SK-N-SH (cell line): ENCODE measurements around the gene RNU1-2. TPM values are rescaled to one million over a fixed set of nuclear protein-coding genes. Genes with fewer than 3 reads are reported as not detected.
A peak's percentile ranks its signal among the peaks of the same experiment; 100 is the strongest.

Source experiments
- CTCF ChIA-PET: fragments of 300-600, 350-600 bp; formaldehyde crosslinking; extraction: SDS; loops from one replicate; lab custom pipeline; 2021; lab: Yijun Ruan, JAX
- POLR2A ChIA-PET: fragments of 350-600 bp; sonication (Branson Sonifier 250); formaldehyde crosslinking; extraction: SDS; loops from one replicate; lab custom pipeline; 2020; ENCODE audit warnings: antibody characterized with exemption, inconsistent platforms; lab: Yijun Ruan, JAX
- DNase-seq: peaks from one replicate; pipeline ENCODE4 v3.0.0; 2012
- H2AFZ ChIP-seq: fragments of 200-600 bp; sonication (generic); 2 replicates; pipeline ENCODE4 v1.8.1; 2016; ENCODE audit warnings: antibody characterized with exemption, mild to moderate bottlenecking, low read depth
- H3F3A ChIP-seq: fragments of 200-600 bp; sonication (generic); replicated peaks from 2 replicates; pipeline ENCODE3; 2016; ENCODE audit warnings: antibody characterized with exemption, mild to moderate bottlenecking; ENCODE audit not compliant: insufficient read depth
- H3K27ac ChIP-seq, 2 experiments: fragments of 200-500 bp in 1 of 2; fragments of 200-600 bp in 1 of 2; sonication (Bioruptor generic) in 1 of 2; sonication (generic), shearing (Covaris generic) in 1 of 2; 2 replicates each; pipeline versions ENCODE4 v1.5.1 to v1.6.1; 2014 to 2016; ENCODE audit warnings: low read depth in 2 of 2, inconsistent platforms in 1 of 2, low read length in 1 of 2, mild to moderate bottlenecking in 1 of 2, mixed read lengths in 1 of 2
- H3K27me3 ChIP-seq: fragments of 200-600 bp; sonication (generic), shearing (Covaris generic); 2 replicates; pipeline ENCODE4 v1.6.1; 2016; ENCODE audit warnings: mixed run types; ENCODE audit not compliant: insufficient read depth
- H3K36me3 ChIP-seq, 2 experiments: fragments of 200-500 bp in 1 of 2; fragments of 200-600 bp in 1 of 2; sonication (Bioruptor generic) in 1 of 2; sonication (generic) in 1 of 2; replicated peaks in 1 of 2; 2 replicates each; pipeline versions ENCODE3 to v1.5.1; 2014 to 2016; ENCODE audit warnings: low read length in 1 of 2, mild to moderate bottlenecking in 1 of 2; ENCODE audit not compliant: insufficient read depth in 2 of 2, control insufficient read depth in 1 of 2
- H3K4me1 ChIP-seq, 2 experiments: fragments of 200-500 bp in 1 of 2; fragments of 200-600 bp in 1 of 2; sonication (Bioruptor generic) in 1 of 2; sonication (generic), shearing (Covaris generic) in 1 of 2; 2 replicates each; pipeline versions ENCODE4 v1.5.1 to v1.6.1; 2014 to 2016; ENCODE audit warnings: low read depth in 1 of 2, low read length in 1 of 2, mixed run types in 1 of 2; ENCODE audit not compliant: insufficient read depth in 2 of 2, control insufficient read depth in 1 of 2
- H3K4me2 ChIP-seq: fragments of 200-600 bp; sonication (generic), shearing (Covaris generic); 2 replicates; pipeline ENCODE4 v1.6.1; 2017; ENCODE audit warnings: mixed run types
- H3K4me3 ChIP-seq, 2 experiments: fragments of 200-500 bp in 1 of 2; fragments of 200-600 bp in 1 of 2; sonication (Bioruptor generic) in 1 of 2; sonication (generic), shearing (Covaris generic) in 1 of 2; 2 replicates each; pipeline versions ENCODE4 v1.5.1 to v1.8.1; 2014 to 2016; ENCODE audit warnings: low read depth in 2 of 2, inconsistent platforms in 1 of 2, low read length in 1 of 2, mild to moderate bottlenecking in 1 of 2, mixed read lengths in 1 of 2, moderate library complexity in 1 of 2
- H3K79me2 ChIP-seq: fragments of 200-600 bp; sonication (generic); 2 replicates; pipeline ENCODE4 v1.8.1; 2017; ENCODE audit warnings: mild to moderate bottlenecking; ENCODE audit not compliant: insufficient read depth
- H3K9ac ChIP-seq: fragments of 200-600 bp; sonication (generic); 2 replicates; pipeline ENCODE4 v1.6.1; 2017; ENCODE audit warnings: mixed run types
- H3K9me2 ChIP-seq: fragments of 200-600 bp; sonication (generic); 2 replicates; pipeline ENCODE4 v1.6.1; 2017; ENCODE audit warnings: mixed run types
- H3K9me3 ChIP-seq: fragments of 200-600 bp; sonication (generic); 2 replicates; pipeline ENCODE4 v1.6.1; 2017; ENCODE audit warnings: mixed run types, mild to moderate bottlenecking, moderate library complexity
- H4K20me1 ChIP-seq: fragments of 200-600 bp; sonication (generic); 2 replicates; pipeline ENCODE4 v1.6.1; 2017; ENCODE audit warnings: mild to moderate bottlenecking, mixed run types; ENCODE audit not compliant: insufficient read depth
- FOSL2 ChIP-seq: IDR thresholded peaks from 2 replicates; pipeline ENCODE4 v1.4.0; 2012; ENCODE audit warnings: low read depth, mild to moderate bottlenecking, moderate library complexity, borderline replicate concordance
- FOXJ3 ChIP-seq: sonication (generic); formaldehyde crosslinking; IDR thresholded peaks from 2 replicates; pipeline ENCODE4 v1.5.1; 2020; ENCODE audit warnings: mild to moderate bottlenecking, missing genetic modification reagents
- JUND ChIP-seq: IDR thresholded peaks from 2 replicates; pipeline ENCODE4 v1.4.0; 2012
- MAX ChIP-seq: IDR thresholded peaks from 2 replicates; pipeline ENCODE4 v1.4.0; 2012; ENCODE audit warnings: low read depth
- MEF2A ChIP-seq: IDR thresholded peaks from 2 replicates; pipeline ENCODE4 v1.4.0; 2012; ENCODE audit warnings: low read depth, borderline replicate concordance
- MXI1 ChIP-seq: IDR thresholded peaks from 2 replicates; pipeline ENCODE4 v1.6.1; 2012; ENCODE audit warnings: mild to moderate bottlenecking, low read depth, low read length, improper control_type of control experiment
- RCOR1 ChIP-seq: fragments of 150-350 bp; IDR thresholded peaks from 2 replicates; pipeline ENCODE4 v1.6.1; 2017; ENCODE audit warnings: antibody characterized with exemption, low read length
- RFX5 ChIP-seq: IDR thresholded peaks from 2 replicates; pipeline ENCODE4 v1.6.1; 2012; ENCODE audit warnings: mild to moderate bottlenecking, improper control_type of control experiment, low read length
- RXRA ChIP-seq: IDR thresholded peaks from 2 replicates; pipeline ENCODE4 v1.4.0; 2012; ENCODE audit warnings: low read depth, mild to moderate bottlenecking, borderline replicate concordance
- SIN3A ChIP-seq: IDR thresholded peaks from 2 replicates; pipeline ENCODE4 v1.6.1; 2012; ENCODE audit warnings: low read depth, mild to moderate bottlenecking, low read length, moderate library complexity, borderline replicate concordance
- TAF1 ChIP-seq: IDR thresholded peaks from 2 replicates; pipeline ENCODE4 v1.6.1; 2012; ENCODE audit warnings: low read depth, mild to moderate bottlenecking, low read length, moderate library complexity, borderline replicate concordance
- TCF12 ChIP-seq: IDR thresholded peaks from 2 replicates; pipeline ENCODE4 v1.4.0; 2012
- WGBS: methylation state at CpG from one replicate; pipeline ENCODE4 v1.1.6; 2017; ENCODE audit warnings: low lambda C conversion rate; 5-methylcytosine and 5-hydroxymethylcytosine counted together
- polyA plus RNA-seq, 3 experiments: library from polyadenylated mRNA; depleted of rRNA; stranded (reverse); fragments of >200 nt; gene quantifications; 2 replicates each; pipeline ENCODE4 v1.2.3, GENCODE V29; 2012
- TF ChIP-seq, protein P1 (sequence below): IDR thresholded peaks from 2 replicates; pipeline ENCODE4 v1.6.1; 2012; ENCODE audit warnings: mild to moderate bottlenecking, low read depth, low read length, moderate library complexity
- TF ChIP-seq, protein P2 (sequence below): IDR thresholded peaks from 2 replicates; pipeline ENCODE4; 2012

The RNU1-2 gene
- polyA plus RNA-seq, 1 of the 3 experiments (the other 2 are of a cell fraction): not detected

DNA sequence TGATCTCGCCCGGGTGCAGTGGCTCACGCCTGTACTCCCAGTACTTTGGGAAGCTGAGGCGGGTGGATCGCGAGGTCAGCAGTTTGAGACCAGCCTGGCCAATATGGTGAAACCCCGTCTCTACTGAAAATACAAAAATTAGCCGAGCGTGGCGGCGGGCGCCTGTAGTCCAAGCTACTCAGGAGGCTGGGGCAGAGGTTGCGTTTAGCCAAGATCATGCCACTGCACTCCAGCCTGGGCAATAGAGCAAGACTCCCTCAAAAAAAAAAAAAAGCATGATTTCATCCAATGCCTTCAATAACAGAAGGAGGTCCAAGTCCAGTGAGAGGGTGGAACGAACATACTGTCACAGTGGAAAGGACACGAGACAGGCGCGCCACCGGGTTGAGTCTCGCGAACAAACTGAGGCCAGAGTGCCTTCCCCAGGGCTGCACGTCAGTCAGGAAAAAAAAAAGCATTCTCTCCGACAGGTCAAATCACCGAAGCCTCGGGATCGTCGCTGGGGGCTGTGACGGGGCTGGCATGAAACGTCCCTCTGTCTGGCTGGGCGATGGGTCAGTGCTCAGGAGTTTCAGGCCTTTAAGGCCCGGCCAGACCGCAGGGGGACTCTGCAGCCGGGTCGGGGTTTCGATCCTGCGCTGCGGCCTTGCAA is 17.5 kb downstream of the RNU1-2 start:
- no peaks in the 10 kb centered on the region for H3K36me3 ChIP-seq
- CTCF ChIA-PET: no interaction called here
- WGBS: 57% methylated on average over 36 of the region's 36 CpGs
- POLR2A ChIA-PET: interaction anchor here (0.8 to 3.5 kb wide), 3 partner anchors 8 to 400 kb away, joined by 3 to 20 read pairs (median 4); no protein-coding TSS in a partner anchor
- peak overlapping the region; percentile 71 to 81 for H3K4me3 ChIP-seq
- peak overlapping the region; percentile 69 for H3K9ac ChIP-seq
- H3K4me2 ChIP-seq: peak overlapping the region; percentile 90
- peaks cover 9% of the 10 kb centered on the region for H3F3A ChIP-seq
- H2AFZ ChIP-seq: peak overlapping the region; percentile 93
- peaks cover 4 to 15% of the 10 kb centered on the region in 2 experiments; a peak in 2 of 4 replicates for H3K4me1 ChIP-seq
- no peaks in the 10 kb centered on the region for H3K9me3 ChIP-seq
- no peak for DNase-seq
- no peak; the same call in 1 of the 2 replicates for TF ChIP-seq RCOR1
- 0 out of 2 replicates have a peak, but pooled peaks have one; percentile 26 for TF ChIP-seq RFX5
- TF ChIP-seq, protein P1, sequence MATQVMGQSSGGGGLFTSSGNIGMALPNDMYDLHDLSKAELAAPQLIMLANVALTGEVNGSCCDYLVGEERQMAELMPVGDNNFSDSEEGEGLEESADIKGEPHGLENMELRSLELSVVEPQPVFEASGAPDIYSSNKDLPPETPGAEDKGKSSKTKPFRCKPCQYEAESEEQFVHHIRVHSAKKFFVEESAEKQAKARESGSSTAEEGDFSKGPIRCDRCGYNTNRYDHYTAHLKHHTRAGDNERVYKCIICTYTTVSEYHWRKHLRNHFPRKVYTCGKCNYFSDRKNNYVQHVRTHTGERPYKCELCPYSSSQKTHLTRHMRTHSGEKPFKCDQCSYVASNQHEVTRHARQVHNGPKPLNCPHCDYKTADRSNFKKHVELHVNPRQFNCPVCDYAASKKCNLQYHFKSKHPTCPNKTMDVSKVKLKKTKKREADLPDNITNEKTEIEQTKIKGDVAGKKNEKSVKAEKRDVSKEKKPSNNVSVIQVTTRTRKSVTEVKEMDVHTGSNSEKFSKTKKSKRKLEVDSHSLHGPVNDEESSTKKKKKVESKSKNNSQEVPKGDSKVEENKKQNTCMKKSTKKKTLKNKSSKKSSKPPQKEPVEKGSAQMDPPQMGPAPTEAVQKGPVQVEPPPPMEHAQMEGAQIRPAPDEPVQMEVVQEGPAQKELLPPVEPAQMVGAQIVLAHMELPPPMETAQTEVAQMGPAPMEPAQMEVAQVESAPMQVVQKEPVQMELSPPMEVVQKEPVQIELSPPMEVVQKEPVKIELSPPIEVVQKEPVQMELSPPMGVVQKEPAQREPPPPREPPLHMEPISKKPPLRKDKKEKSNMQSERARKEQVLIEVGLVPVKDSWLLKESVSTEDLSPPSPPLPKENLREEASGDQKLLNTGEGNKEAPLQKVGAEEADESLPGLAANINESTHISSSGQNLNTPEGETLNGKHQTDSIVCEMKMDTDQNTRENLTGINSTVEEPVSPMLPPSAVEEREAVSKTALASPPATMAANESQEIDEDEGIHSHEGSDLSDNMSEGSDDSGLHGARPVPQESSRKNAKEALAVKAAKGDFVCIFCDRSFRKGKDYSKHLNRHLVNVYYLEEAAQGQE: no peak
- no peak for TF ChIP-seq JUND
- 0 out of 2 replicates have a peak, but pooled peaks have one; percentile 33 for TF ChIP-seq FOXJ3 (CRISPR knock-in tag)
- no peaks in the 10 kb centered on the region for H3K9me2 ChIP-seq
- H3K27me3 ChIP-seq: no peaks in the 10 kb centered on the region
- H4K20me1 ChIP-seq: no peaks in the 10 kb centered on the region
- peak overlapping the region in 1 of 2 experiments; percentile 77; a peak in 1 of 4 replicates for H3K27ac ChIP-seq
- H3K79me2 ChIP-seq: peaks cover 3% of the 10 kb centered on the region; the same call in 1 of the 2 replicates

- Histone ChIP-seq H3K79me2 (peaks cover 3% of the 10 kb centered on the region; the same call in 1 of the 2 replicates), H3K9me2 (no peaks in the 10 kb centered on the region), H3K36me3 (no peaks in the 10 kb centered on the region), H3K27ac (peak overlapping the region in 1 of 2 experiments; percentile 86; a peak in 2 of 4 replicates), H3K4me3 (peak overlapping the region; percentile 81 to 87), H3F3A (peaks cover 9% of the 10 kb centered on the region), H3K4me1 (peaks cover 4 to 15% of the 10 kb centered on the region in 2 experiments; a peak in 2 of 4 replicates), H2AFZ (peak overlapping the region; percentile 93), H3K9me3 (no peaks in the 10 kb centered on the region), H4K20me1 (no peaks in the 10 kb centered on the region), H3K4me2 (peak overlapping the region; percentile 100), H3K9ac (peak overlapping the region; percentile 96), H3K27me3 (no peaks in the 10 kb centered on the region)
- ChIA-PET POLR2A (interaction anchor here (1.5 to 3.5 kb wide), 2 partner anchors 9 to 400 kb away, joined by 3 to 20 read pairs; no protein-coding TSS in a partner anchor), CTCF (interaction anchor here (1.8 to 2.0 kb wide), 2 partner anchors 34 to 47 kb away, joined by 5 to 6 read pairs; no protein-coding TSS in a partner anchor)
- peak; percentile 100 for DNase-seq
- 3% methylated on average over 20 of the region's 109 CpGs for WGBS
- TF ChIP-seq, protein P2, sequence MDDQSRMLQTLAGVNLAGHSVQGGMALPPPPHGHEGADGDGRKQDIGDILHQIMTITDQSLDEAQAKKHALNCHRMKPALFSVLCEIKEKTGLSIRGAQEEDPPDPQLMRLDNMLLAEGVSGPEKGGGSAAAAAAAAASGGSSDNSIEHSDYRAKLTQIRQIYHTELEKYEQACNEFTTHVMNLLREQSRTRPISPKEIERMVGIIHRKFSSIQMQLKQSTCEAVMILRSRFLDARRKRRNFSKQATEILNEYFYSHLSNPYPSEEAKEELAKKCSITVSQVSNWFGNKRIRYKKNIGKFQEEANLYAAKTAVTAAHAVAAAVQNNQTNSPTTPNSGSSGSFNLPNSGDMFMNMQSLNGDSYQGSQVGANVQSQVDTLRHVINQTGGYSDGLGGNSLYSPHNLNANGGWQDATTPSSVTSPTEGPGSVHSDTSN: no peak
- TF ChIP-seq MEF2A: no peak
- peak; percentile 27 for TF ChIP-seq MXI1
- TF ChIP-seq TAF1: peak; percentile 46; the same call in 1 of the 2 replicates
- TF ChIP-seq TCF12: no peak
- TF ChIP-seq MAX: peak; percentile 97
- TF ChIP-seq, protein P1: no peak
- peak; percentile 31; the same call in 1 of the 2 replicates for TF ChIP-seq SIN3A
- no peak for TF ChIP-seq RFX5
- no peak for TF ChIP-seq FOSL2
- TF ChIP-seq RCOR1: 0 out of 2 replicates have a peak, but pooled peaks have one; percentile 8
- no peak for TF ChIP-seq RXRA
Observed at GRCh38 chr1:16913833-16914662, 18.3 kb downstream of the RNU1-2 start.
